H1 (cell line): ENCODE measurements around the gene SYNJ2. TPM values are rescaled to one million over a fixed set of nuclear protein-coding genes. Genes with fewer than 3 reads are reported as not detected.

Experiments used
- CHD1 ChIP-seq: IDR thresholded peaks from 2 replicates; pipeline ENCODE4 v1.6.1; 2012; ENCODE audit warnings: low read depth, low read length, improper control_type of control experiment
- CHD7 ChIP-seq: fragments of 300-600 bp; sonication (generic); IDR thresholded peaks from 2 replicates; pipeline ENCODE4 v1.7.1; 2012; ENCODE audit warnings: low read length, moderate library complexity, mild to moderate bottlenecking, inconsistent platforms; ENCODE audit not compliant: insufficient replicate concordance
- E2F6 ChIP-seq: IDR thresholded peaks from 2 replicates; pipeline ENCODE4 v1.6.1; 2012; ENCODE audit warnings: inconsistent platforms
- JUN ChIP-seq: IDR thresholded peaks from 2 replicates; pipeline ENCODE4 v1.6.1; 2011; ENCODE audit warnings: low read depth, mild to moderate bottlenecking, improper control_type of control experiment, low read length
- RNF2 ChIP-seq: fragments of 200-900, 300-1000 bp; sonication (generic); IDR thresholded peaks from 2 replicates; pipeline ENCODE4 v1.7.1; 2016; ENCODE audit warnings: borderline replicate concordance, low read depth, mild to moderate bottlenecking, antibody characterized with exemption, low read length; ENCODE audit not compliant: poor library complexity, severe bottlenecking; ENCODE audit errors: missing control alignments
- SIN3A ChIP-seq, 2 experiments: IDR thresholded peaks in 1 of 2; conservative IDR thresholded peaks in 1 of 2; 2 replicates each; pipeline ENCODE4 v1.6.1; 2011 to 2012; ENCODE audit warnings: low read length in 2 of 2, improper control_type of control experiment in 1 of 2, low read depth in 1 of 2, mild to moderate bottlenecking in 1 of 2
- SP1 ChIP-seq: IDR thresholded peaks from 2 replicates; pipeline ENCODE4 v1.6.1; 2011; ENCODE audit warnings: low read depth, low read length
- TEAD4 ChIP-seq: IDR thresholded peaks from 2 replicates; pipeline ENCODE4 v1.6.1; 2012; ENCODE audit warnings: low read depth, low read length, inconsistent platforms, mixed read lengths
- polyA plus RNA-seq, 7 experiments: library from polyadenylated mRNA; depleted of rRNA in 3 of 7; stranded (reverse) in 5 of 7; unstranded in 2 of 7; fragments of >200 nt in 5 of 7; fragments of 200-250 nt in 2 of 7; gene quantifications; 1 replicate in 5 of 7; 2 replicates in 1 of 7; 4 replicates in 1 of 7; pipeline versions ENCODE4 v1.2.1 to v1.2.3, GENCODE V29; 2011 to 2013; ENCODE audit warnings: missing spikeins in 2 of 7, mixed read lengths in 2 of 7
- total RNA-seq: library from RNA; stranded (reverse); fragmentation: NEBNext Ultra II Directional; extraction: Animal tissue kit (Norgen Biotek cat#: 25700); gene quantifications from 2 replicates; pipeline ENCODE4 v1.2.1, GENCODE V29; 2021

The SYNJ2 gene
- total and polyA plus RNA-seq, 2 of the 8 experiments (the other 6 are each of a cell fraction or from before 2014, with no cell fraction given): 3.7 to 13.9 TPM

- TF ChIP-seq CHD7 (no peak), E2F6 (no peak), SP1 (no peak), RNF2 (no peak), JUN (no peak), TEAD4 (no peak), SIN3A (conservative IDR thresholded peaks at IDR 0.05 in 1 of 2, IDR thresholded peaks at IDR 0.05 in 1 of 2; ENCODE audit: low read depth in 1 of 2, low read length in 2 of 2) (no peak), CHD1 (no peak)
- TF ChIP-seq, all 59 proteins: peak for 0
Measured at GRCh38 chr6:158005626-158006180, 24.0 kb downstream of the SYNJ2 start (continued).
